GM23338 (cell line): Measurements from ENCODE around the gene SMOC1. TPM values are rescaled to one million over a fixed set of nuclear protein-coding genes. Genes with fewer than 3 reads are reported as not detected.

ENCODE experiments used
- ATAC-seq: fragments of 200-7000 bp; cut with Tn5 transposase; 3 replicates; pipeline ENCODE4 v1.9.1; 2020
- DNase-seq: peaks from one replicate; pipeline ENCODE4 v3.0.0-alpha.2; 2015; ENCODE audit warnings: low spot score
- H2AFZ ChIP-seq: fragments of 200-600 bp; sonication (generic); 2 replicates; pipeline ENCODE4 v1.8.0; 2016; ENCODE audit warnings: antibody characterized with exemption, mild to moderate bottlenecking, moderate library complexity
- H3F3A ChIP-seq: fragments of 200-600 bp; sonication (generic); replicated peaks from 2 replicates; pipeline ENCODE4 v1.8.0; 2017; ENCODE audit warnings: antibody characterized with exemption, mixed run types, low read depth
- H3K27ac ChIP-seq: fragments of 200-600 bp; sonication (generic); 2 replicates; pipeline ENCODE4 v1.6.1; 2016; ENCODE audit warnings: low read depth
- H3K27me3 ChIP-seq: fragments of 200-600 bp; sonication (generic); 2 replicates; pipeline ENCODE4 v1.8.0; 2016; ENCODE audit warnings: mild to moderate bottlenecking, mixed run types, moderate library complexity; ENCODE audit not compliant: insufficient read depth
- H3K36me3 ChIP-seq: fragments of 200-600 bp; sonication (generic); 2 replicates; pipeline ENCODE4 v1.8.0; 2016; ENCODE audit warnings: mild to moderate bottlenecking; ENCODE audit not compliant: insufficient read depth
- H3K4me1 ChIP-seq: fragments of 200-600 bp; sonication (generic); 2 replicates; pipeline ENCODE4 v1.8.0; 2016; ENCODE audit warnings: mild to moderate bottlenecking, moderate library complexity; ENCODE audit not compliant: insufficient read depth
- H3K4me2 ChIP-seq: fragments of 200-600 bp; sonication (generic); 2 replicates; pipeline ENCODE4 v1.7.1; 2017; ENCODE audit warnings: mixed run types
- H3K4me3 ChIP-seq: fragments of 200-600 bp; sonication (generic); 2 replicates; pipeline ENCODE4 v1.6.1; 2016; ENCODE audit warnings: mixed run types
- H3K79me2 ChIP-seq: fragments of 200-600 bp; sonication (generic); replicated peaks from 2 replicates; pipeline ENCODE4 v1.8.0; 2017; ENCODE audit warnings: mild to moderate bottlenecking; ENCODE audit not compliant: insufficient read depth
- H3K9me2 ChIP-seq: fragments of 200-600 bp; sonication (generic); 2 replicates; pipeline ENCODE4 v1.8.0; 2017; ENCODE audit not compliant: insufficient read depth
- H4K20me1 ChIP-seq: fragments of 200-600 bp; sonication (generic); replicated peaks from 2 replicates; pipeline ENCODE4 v1.8.0; 2017; ENCODE audit warnings: mild to moderate bottlenecking; ENCODE audit not compliant: insufficient read depth
- H3K27ac Mint-ChIP-seq: 2 replicates; pipeline ENCODE4 v1.8.0; 2020; ENCODE audit warnings: inconsistent platforms, mild to moderate bottlenecking, moderate library complexity, mixed read lengths
- H3K27me3 Mint-ChIP-seq: 3 replicates; pipeline ENCODE4 v1.8.0; 2022; ENCODE audit warnings: low read depth, mild to moderate bottlenecking, moderate library complexity, mixed read lengths, inconsistent platforms; ENCODE audit not compliant: insufficient read depth, poor library complexity
- H3K36me3 Mint-ChIP-seq: 3 replicates; pipeline ENCODE4 v1.8.0; 2021; ENCODE audit warnings: low read depth, mild to moderate bottlenecking, inconsistent platforms, moderate library complexity, mixed read lengths
- H3K4me1 Mint-ChIP-seq: 3 replicates; pipeline ENCODE4 v1.8.0; 2020; ENCODE audit warnings: mild to moderate bottlenecking, inconsistent platforms, mixed read lengths
- H3K4me3 Mint-ChIP-seq: 3 replicates; pipeline ENCODE4 v1.8.0; 2021; ENCODE audit warnings: moderate library complexity, mild to moderate bottlenecking, inconsistent platforms, mixed read lengths
- H3K9me3 Mint-ChIP-seq: 3 replicates; pipeline ENCODE4 v1.8.0; 2020; ENCODE audit warnings: moderate library complexity, mild to moderate bottlenecking, inconsistent platforms, mixed read lengths
- CTCF ChIP-seq, 2 experiments: fragments of 200-600 bp in 1 of 2; sonication (generic) in 1 of 2; conservative IDR thresholded peaks; 2 replicates each; pipeline versions ENCODE4 v1.5.1 to v1.6.1; 2016 to 2017; ENCODE audit warnings: antibody characterized with exemption in 2 of 2, low read depth in 2 of 2, mild to moderate bottlenecking in 2 of 2, moderate library complexity in 1 of 2
- JUNB ChIP-seq: IDR thresholded peaks from one replicate; pipeline ENCODE4 v1.6.1; 2016; ENCODE audit warnings: antibody characterized with exemption; ENCODE audit not compliant: unreplicated experiment
- POLR2AphosphoS5 ChIP-seq: IDR thresholded peaks from 2 replicates; pipeline ENCODE4 v1.6.1; 2016; ENCODE audit warnings: antibody characterized with exemption, low read depth
- STAT1 ChIP-seq: IDR thresholded peaks from one replicate; pipeline ENCODE4 v1.6.1; 2016; ENCODE audit warnings: antibody characterized with exemption; ENCODE audit not compliant: unreplicated experiment
- ZNF114 ChIP-seq: fragments of 250-450 bp; sonication (Bioruptor Pico); IDR thresholded peaks from 2 replicates; pipeline ENCODE4 v1.5.0; 2020; ENCODE audit warnings: mild to moderate bottlenecking, moderate library complexity
- polyA plus RNA-seq: library from polyadenylated mRNA; unstranded; fragments of >200 nt; fragmentation: Nextera tagmentation; extraction: Ambion mirVana; gene quantifications from 2 replicates; pipeline ENCODE4 v1.2.1, GENCODE V29; 2016
- total RNA-seq: library from RNA; depleted of rRNA; stranded (reverse); fragments of >200 nt; shearing (Covaris generic); gene quantifications from 2 replicates; pipeline ENCODE4 v1.2.3, GENCODE V29; 2014
- TF ChIP-seq, protein P1 (sequence below): IDR thresholded peaks from 2 replicates; pipeline ENCODE4 v1.6.1; 2016; ENCODE audit warnings: antibody characterized with exemption
- TF ChIP-seq, protein P2 (sequence below): fragments of 250-450 bp; sonication (Bioruptor Pico); IDR thresholded peaks from 2 replicates; pipeline ENCODE4 v1.5.0; 2020; ENCODE audit warnings: mild to moderate bottlenecking, moderate library complexity

SMOC1 gene
- total and polyA plus RNA-seq, 2 experiments from 2014 or later: 0.79 to 1.6 TPM

- TF ChIP-seq, protein P1, sequence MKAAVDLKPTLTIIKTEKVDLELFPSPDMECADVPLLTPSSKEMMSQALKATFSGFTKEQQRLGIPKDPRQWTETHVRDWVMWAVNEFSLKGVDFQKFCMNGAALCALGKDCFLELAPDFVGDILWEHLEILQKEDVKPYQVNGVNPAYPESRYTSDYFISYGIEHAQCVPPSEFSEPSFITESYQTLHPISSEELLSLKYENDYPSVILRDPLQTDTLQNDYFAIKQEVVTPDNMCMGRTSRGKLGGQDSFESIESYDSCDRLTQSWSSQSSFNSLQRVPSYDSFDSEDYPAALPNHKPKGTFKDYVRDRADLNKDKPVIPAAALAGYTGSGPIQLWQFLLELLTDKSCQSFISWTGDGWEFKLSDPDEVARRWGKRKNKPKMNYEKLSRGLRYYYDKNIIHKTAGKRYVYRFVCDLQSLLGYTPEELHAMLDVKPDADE: no peak
- TF ChIP-seq, protein P2, sequence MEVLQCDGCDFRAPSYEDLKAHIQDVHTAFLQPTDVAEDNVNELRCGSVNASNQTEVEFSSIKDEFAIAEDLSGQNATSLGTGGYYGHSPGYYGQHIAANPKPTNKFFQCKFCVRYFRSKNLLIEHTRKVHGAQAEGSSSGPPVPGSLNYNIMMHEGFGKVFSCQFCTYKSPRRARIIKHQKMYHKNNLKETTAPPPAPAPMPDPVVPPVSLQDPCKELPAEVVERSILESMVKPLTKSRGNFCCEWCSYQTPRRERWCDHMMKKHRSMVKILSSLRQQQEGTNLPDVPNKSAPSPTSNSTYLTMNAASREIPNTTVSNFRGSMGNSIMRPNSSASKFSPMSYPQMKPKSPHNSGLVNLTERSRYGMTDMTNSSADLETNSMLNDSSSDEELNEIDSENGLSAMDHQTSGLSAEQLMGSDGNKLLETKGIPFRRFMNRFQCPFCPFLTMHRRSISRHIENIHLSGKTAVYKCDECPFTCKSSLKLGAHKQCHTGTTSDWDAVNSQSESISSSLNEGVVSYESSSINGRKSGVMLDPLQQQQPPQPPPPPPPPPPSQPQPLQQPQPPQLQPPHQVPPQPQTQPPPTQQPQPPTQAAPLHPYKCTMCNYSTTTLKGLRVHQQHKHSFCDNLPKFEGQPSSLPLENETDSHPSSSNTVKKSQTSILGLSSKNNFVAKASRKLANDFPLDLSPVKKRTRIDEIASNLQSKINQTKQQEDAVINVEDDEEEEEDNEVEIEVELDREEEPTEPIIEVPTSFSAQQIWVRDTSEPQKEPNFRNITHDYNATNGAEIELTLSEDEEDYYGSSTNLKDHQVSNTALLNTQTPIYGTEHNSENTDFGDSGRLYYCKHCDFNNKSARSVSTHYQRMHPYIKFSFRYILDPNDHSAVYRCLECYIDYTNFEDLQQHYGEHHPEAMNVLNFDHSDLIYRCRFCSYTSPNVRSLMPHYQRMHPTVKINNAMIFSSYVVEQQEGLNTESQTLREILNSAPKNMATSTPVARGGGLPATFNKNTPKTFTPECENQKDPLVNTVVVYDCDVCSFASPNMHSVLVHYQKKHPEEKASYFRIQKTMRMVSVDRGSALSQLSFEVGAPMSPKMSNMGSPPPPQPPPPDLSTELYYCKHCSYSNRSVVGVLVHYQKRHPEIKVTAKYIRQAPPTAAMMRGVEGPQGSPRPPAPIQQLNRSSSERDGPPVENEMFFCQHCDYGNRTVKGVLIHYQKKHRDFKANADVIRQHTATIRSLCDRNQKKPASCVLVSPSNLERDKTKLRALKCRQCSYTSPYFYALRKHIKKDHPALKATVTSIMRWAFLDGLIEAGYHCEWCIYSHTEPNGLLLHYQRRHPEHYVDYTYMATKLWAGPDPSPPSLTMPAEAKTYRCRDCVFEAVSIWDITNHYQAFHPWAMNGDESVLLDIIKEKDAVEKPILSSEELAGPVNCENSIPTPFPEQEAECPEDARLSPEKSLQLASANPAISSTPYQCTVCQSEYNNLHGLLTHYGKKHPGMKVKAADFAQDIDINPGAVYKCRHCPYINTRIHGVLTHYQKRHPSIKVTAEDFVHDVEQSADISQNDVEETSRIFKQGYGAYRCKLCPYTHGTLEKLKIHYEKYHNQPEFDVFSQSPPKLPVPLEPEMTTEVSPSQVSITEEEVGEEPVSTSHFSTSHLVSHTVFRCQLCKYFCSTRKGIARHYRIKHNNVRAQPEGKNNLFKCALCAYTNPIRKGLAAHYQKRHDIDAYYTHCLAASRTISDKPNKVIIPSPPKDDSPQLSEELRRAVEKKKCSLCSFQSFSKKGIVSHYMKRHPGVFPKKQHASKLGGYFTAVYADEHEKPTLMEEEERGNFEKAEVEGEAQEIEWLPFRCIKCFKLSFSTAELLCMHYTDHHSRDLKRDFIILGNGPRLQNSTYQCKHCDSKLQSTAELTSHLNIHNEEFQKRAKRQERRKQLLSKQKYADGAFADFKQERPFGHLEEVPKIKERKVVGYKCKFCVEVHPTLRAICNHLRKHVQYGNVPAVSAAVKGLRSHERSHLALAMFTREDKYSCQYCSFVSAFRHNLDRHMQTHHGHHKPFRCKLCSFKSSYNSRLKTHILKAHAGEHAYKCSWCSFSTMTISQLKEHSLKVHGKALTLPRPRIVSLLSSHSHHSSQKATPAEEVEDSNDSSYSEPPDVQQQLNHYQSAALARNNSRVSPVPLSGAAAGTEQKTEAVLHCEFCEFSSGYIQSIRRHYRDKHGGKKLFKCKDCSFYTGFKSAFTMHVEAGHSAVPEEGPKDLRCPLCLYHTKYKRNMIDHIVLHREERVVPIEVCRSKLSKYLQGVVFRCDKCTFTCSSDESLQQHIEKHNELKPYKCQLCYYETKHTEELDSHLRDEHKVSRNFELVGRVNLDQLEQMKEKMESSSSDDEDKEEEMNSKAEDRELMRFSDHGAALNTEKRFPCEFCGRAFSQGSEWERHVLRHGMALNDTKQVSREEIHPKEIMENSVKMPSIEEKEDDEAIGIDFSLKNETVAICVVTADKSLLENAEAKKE (CRISPR knock-in tag): no peak
- TF ChIP-seq POLR2AphosphoS5 (no peak), JUNB (no peak), STAT1 (no peak)
Measured at GRCh38 chr14:69863083-69863482, 16.1 kb upstream of the SMOC1 start (continued).

DNA sequence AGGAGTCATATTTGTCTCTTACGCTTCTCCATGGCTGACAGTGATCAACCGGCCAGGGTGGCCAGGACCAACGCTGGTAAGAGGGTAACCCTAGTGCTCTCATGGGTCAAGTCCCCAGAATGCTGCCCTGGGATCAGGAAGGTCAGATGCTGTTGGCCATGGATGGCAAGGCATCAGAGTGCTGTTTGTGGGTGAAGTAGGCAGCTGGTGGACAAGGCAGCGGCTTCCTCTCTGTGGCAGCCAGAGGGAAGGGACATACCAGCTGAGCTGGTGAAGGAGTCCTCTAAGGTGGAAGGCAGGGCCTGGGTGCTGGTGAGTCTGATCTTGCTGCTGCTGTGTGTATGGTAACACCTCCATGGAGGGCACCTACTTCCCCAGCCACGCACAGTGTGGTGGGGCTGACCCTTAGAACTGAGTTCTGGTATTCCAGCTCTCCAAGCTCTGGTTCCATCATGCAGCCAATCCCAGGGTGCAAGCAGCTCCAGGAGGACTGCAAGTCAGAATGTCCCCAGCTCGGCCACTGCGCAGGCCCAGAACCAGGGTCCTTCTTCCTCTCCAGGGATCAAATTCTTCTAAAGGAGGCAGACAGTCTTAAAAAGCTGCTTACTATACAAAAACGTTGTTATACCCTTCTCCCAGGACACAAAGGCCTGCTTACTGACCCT is 13.4 kb upstream of the SMOC1 start:
- H3K4me1 Mint-ChIP-seq: peaks cover 10% of the 10 kb centered on the region
- H4K20me1 ChIP-seq: no peaks in the 10 kb centered on the region
- H3K79me2 ChIP-seq: no peaks in the 10 kb centered on the region
- H3K36me3 Mint-ChIP-seq: peaks cover 9% of the 10 kb centered on the region; the same call in 2 of the 3 replicates
- no peak for ATAC-seq
- H3K4me3 Mint-ChIP-seq: no peak overlapping the region
- H2AFZ ChIP-seq: no peak overlapping the region
- no peak overlapping the region for H3K4me2 ChIP-seq
- H3K27me3 ChIP-seq: no peaks in the 10 kb centered on the region
- no peak for TF ChIP-seq ZNF114
- TF ChIP-seq CTCF (conservative IDR thresholded peaks at IDR 0.05; ENCODE audit: low read depth in 2 of 2): no peak
- no peak for DNase-seq
- no peak overlapping the region for H3K27ac Mint-ChIP-seq
- H3K4me1 ChIP-seq: peaks cover 10% of the 10 kb centered on the region
- no peaks in the 10 kb centered on the region; the same call in 1 of the 2 replicates for H3K36me3 ChIP-seq
- H3F3A ChIP-seq: no peaks in the 10 kb centered on the region
- no peaks in the 10 kb centered on the region; the same call in 1 of the 2 replicates for H3K9me2 ChIP-seq
- peaks cover 3% of the 10 kb centered on the region for H3K27me3 Mint-ChIP-seq
- no peak overlapping the region for H3K4me3 ChIP-seq
- H3K27ac ChIP-seq: no peak overlapping the region
- peaks cover 39% of the 10 kb centered on the region for H3K9me3 Mint-ChIP-seq
